BJ (cell line): ENCODE results near the gene NELL2. TPM values are rescaled to one million over a fixed set of nuclear protein-coding genes. Genes with fewer than 3 reads are reported as not detected.
A peak's percentile ranks its signal among the peaks of the same experiment; 100 is the strongest.

ENCODE experiments used
- CTCF ChIA-PET: fragments of 350-600 bp; formaldehyde crosslinking; extraction: SDS; loops from one replicate; lab custom pipeline; 2021; ENCODE audit warnings: antibody characterized with exemption, inconsistent platforms; lab: Yijun Ruan, JAX
- POLR2A ChIA-PET: fragments of 300-600 bp; sonication (Branson Sonifier 250); formaldehyde crosslinking; extraction: SDS; loops from one replicate; lab custom pipeline; 2021; ENCODE audit warnings: antibody characterized with exemption; lab: Charles Lee
- DNase-seq: peaks from one replicate; pipeline ENCODE4 v3.0.0-alpha.2; 2011; ENCODE audit warnings: low read depth
- H3K27me3 ChIP-seq: 2 replicates; pipeline ENCODE4 v1.6.0; 2011; ENCODE audit warnings: low read length; ENCODE audit not compliant: control insufficient read depth, insufficient read depth
- H3K36me3 ChIP-seq: 2 replicates; pipeline ENCODE4 v1.5.1; 2011; ENCODE audit warnings: low read length; ENCODE audit not compliant: control insufficient read depth, insufficient read depth
- H3K4me3 ChIP-seq: 2 replicates; pipeline ENCODE4 v1.5.1; 2011; ENCODE audit warnings: low read depth, mild to moderate bottlenecking, control low read depth, low read length
- polyA plus RNA-seq: library from polyadenylated mRNA; depleted of rRNA; stranded (reverse); fragments of >200 nt; gene quantifications from 2 replicates; pipeline ENCODE4 v1.2.3, GENCODE V29; 2011
- TF ChIP-seq, protein P1 (sequence below): IDR thresholded peaks from 2 replicates; pipeline ENCODE4 v1.5.1; 2011; ENCODE audit warnings: low read depth, mild to moderate bottlenecking, control low read depth, inconsistent platforms, low read length, moderate library complexity; ENCODE audit not compliant: insufficient read depth

Gene NELL2
- polyA plus RNA-seq, 1 experiment, result 0.23 TPM

DNA sequence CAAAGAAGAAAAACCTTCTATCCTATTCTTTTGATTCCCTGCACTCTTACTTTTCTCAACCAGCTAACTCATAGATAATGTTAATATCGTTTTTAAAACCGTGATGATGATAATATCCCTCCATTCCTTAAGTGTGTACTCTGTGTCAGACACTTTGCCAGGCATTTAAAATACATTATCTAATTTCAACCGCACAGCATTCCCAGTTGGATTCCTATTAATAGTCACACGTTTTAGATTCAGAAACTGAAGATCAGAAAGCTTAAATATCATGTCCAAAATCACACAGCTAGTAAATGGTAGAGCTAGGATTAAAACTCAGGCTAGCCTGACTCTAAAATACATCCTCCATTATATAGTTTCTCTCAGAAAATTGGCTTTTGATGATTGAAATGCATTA is 366.0 kb downstream of the NELL2 start:
- H3K36me3 ChIP-seq, result no peaks in the 10 kb centered on the region
- POLR2A ChIA-PET, result no interaction called here
- no peak overlapping the region for H3K4me3 ChIP-seq
- H3K27me3 ChIP-seq, result no peaks in the 10 kb centered on the region
- no peak for DNase-seq
- TF ChIP-seq, protein P1, sequence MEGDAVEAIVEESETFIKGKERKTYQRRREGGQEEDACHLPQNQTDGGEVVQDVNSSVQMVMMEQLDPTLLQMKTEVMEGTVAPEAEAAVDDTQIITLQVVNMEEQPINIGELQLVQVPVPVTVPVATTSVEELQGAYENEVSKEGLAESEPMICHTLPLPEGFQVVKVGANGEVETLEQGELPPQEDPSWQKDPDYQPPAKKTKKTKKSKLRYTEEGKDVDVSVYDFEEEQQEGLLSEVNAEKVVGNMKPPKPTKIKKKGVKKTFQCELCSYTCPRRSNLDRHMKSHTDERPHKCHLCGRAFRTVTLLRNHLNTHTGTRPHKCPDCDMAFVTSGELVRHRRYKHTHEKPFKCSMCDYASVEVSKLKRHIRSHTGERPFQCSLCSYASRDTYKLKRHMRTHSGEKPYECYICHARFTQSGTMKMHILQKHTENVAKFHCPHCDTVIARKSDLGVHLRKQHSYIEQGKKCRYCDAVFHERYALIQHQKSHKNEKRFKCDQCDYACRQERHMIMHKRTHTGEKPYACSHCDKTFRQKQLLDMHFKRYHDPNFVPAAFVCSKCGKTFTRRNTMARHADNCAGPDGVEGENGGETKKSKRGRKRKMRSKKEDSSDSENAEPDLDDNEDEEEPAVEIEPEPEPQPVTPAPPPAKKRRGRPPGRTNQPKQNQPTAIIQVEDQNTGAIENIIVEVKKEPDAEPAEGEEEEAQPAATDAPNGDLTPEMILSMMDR, result no peak
- CTCF ChIA-PET, result no interaction called here

DNA sequence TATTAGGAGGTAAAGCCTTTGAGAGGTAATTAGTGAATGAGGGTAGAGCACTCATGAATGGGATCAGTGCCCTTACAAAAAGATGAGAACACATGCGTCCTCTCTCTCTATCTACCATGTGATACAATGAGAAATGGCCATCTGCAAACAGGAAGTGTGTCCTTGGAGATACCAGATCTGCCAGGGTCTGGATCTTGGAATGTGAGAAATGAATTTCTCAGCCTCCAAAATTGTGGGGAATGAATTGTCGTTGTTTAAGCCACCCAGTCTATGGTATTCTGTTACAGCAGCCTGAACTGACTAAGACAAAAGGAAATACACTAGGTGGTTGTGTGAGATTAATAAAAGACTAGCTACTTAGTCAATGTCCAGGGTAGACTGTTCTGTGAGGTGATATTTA is 366.6 kb downstream of the NELL2 start:
- ChIA-PET CTCF (no interaction called here), POLR2A (no interaction called here)
- H3K4me3 ChIP-seq, result no peak overlapping the region
- peak; percentile 18 for DNase-seq
- TF ChIP-seq, protein P1, result no peak
- no peaks in the 10 kb centered on the region for H3K27me3 ChIP-seq
- no peaks in the 10 kb centered on the region for H3K36me3 ChIP-seq

GRCh38 chr12:44507461-44507860 is 368.7 kb downstream of the NELL2 start:
- Histone ChIP-seq H3K4me3 (no peak overlapping the region), H3K36me3 (no peaks in the 10 kb centered on the region), H3K27me3 (no peaks in the 10 kb centered on the region)
- TF ChIP-seq, protein P1, result no peak
- CTCF ChIA-PET, result no interaction called here
- POLR2A ChIA-PET, result no interaction called here
- no peak for DNase-seq

DNA sequence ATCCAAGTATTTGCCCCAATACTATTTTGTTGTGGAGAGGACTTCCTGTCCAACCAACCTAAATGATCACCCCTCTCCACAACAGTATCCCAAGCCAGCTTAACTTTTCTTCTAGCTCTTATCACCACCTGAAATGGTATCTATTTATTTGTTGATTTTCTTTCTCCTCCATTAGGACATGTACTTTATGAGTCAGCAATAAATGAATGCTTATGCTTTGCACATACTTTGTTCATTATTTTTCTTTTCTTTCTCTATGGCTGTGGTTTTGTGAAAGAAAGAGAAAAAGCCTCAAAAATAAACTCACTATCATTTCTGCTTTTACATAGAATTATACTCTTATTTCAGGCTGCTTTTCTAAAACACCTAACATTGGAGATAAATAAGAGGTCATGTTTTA is 371.3 kb downstream of the NELL2 start:
- POLR2A ChIA-PET, result no interaction called here
- CTCF ChIA-PET, result no interaction called here
- Histone ChIP-seq H3K27me3 (no peaks in the 10 kb centered on the region), H3K4me3 (no peak overlapping the region), H3K36me3 (no peaks in the 10 kb centered on the region)
- no peak for DNase-seq
- TF ChIP-seq, protein P1, result no peak

- TF ChIP-seq, protein P1, result no peak
- ChIA-PET POLR2A (no interaction called here), CTCF (no interaction called here)
- H3K4me3 ChIP-seq, result no peak overlapping the region
- DNase-seq, result no peak
- no peaks in the 10 kb centered on the region for H3K27me3 ChIP-seq
- no peaks in the 10 kb centered on the region for H3K36me3 ChIP-seq
Measured at GRCh38 chr12:44503329-44503728, 372.8 kb downstream of the NELL2 start.
